ENCODE data around the gene SERINC3.

DNA sequence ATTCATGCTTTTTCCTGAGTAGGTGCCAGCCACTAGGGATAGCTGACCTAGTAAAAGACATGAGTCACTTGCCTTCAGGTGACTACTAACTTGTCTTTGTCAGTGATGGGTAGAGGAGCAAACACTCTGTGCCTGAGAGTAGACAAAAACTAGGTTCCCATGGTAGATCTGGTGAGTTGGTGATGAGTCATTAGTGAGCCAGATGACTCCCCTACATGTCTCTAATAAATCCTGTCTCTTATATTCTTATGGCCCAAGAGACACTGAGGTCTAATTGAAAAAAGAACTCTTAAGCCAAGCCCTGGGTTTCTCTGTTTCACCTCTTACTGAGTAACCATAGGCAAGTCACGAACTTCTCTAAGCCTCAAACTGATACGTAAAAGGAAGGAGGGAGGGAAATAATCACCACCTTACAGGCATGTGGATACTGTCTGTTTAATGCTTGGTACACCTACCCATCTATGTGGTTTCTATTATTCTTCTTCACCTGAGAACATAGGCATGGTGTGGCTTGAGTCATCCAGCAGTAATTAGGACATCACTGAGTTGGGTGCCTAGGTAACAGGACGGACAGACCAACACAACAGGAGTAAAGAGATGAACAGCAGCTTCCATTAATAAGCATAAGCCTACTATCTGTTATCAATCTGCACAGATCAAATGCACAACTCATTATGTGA lies 25.9 kb downstream of the SERINC3 start:
- TF ChIP-seq, protein P1, sequence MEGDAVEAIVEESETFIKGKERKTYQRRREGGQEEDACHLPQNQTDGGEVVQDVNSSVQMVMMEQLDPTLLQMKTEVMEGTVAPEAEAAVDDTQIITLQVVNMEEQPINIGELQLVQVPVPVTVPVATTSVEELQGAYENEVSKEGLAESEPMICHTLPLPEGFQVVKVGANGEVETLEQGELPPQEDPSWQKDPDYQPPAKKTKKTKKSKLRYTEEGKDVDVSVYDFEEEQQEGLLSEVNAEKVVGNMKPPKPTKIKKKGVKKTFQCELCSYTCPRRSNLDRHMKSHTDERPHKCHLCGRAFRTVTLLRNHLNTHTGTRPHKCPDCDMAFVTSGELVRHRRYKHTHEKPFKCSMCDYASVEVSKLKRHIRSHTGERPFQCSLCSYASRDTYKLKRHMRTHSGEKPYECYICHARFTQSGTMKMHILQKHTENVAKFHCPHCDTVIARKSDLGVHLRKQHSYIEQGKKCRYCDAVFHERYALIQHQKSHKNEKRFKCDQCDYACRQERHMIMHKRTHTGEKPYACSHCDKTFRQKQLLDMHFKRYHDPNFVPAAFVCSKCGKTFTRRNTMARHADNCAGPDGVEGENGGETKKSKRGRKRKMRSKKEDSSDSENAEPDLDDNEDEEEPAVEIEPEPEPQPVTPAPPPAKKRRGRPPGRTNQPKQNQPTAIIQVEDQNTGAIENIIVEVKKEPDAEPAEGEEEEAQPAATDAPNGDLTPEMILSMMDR (conservative IDR thresholded peaks at IDR 0.05 in 1 of 2, IDR thresholded peaks at IDR 0.05 in 1 of 2; ENCODE audit: low read depth in 1 of 2, low read length in 2 of 2) = no peak
- no peak for TF ChIP-seq EZH2 (IDR thresholded peaks at IDR 0.05; ENCODE audit: low read length, missing control alignments)
